Measurements from ENCODE around the gene PSAT1. TPM values are rescaled to one million over a fixed set of nuclear protein-coding genes. Genes with fewer than 3 reads are reported as not detected.
A peak's percentile ranks its signal among the peaks of the same experiment; 100 is the strongest.

Gene PSAT1
- total and polyA plus RNA-seq, 2 of the 13 experiments (the other 11 are each of a cell fraction or from before 2014, with no cell fraction given): 135 to 229 TPM

- Histone ChIP-seq H2AFZ (ENCODE audit: low read length) (no peak overlapping the region), H3K4me1 (ENCODE audit: insufficient read depth, low read length) (no peaks in the 10 kb centered on the region), H3K79me2 (ENCODE audit: insufficient read depth, low read length) (no peaks in the 10 kb centered on the region), H3K9me3 (ENCODE audit: low read length) (no peaks in the 10 kb centered on the region), H3K9ac (ENCODE audit: insufficient read depth, low read depth, low read length) (no peak overlapping the region), H4K20me1 (ENCODE audit: insufficient read depth, low read length) (no peaks in the 10 kb centered on the region), H3K4me2 (ENCODE audit: low read depth, low read length) (no peak overlapping the region), H3K36me3 (replicated peaks in 1 of 2; ENCODE audit: control insufficient read depth in 1 of 2, insufficient read depth in 2 of 2, low read length in 2 of 2) (no peaks in the 10 kb centered on the region), H3K4me3 (replicated peaks in 1 of 3; ENCODE audit: insufficient read depth in 1 of 3, low read depth in 2 of 3, low read length in 3 of 3) (no peak overlapping the region), H3K27ac (ENCODE audit: extremely low read length, insufficient read depth, low read length) (no peak overlapping the region), H3K27me3 (ENCODE audit: control insufficient read depth in 1 of 2, insufficient read depth in 2 of 2, low read length in 2 of 2) (no peaks in the 10 kb centered on the region)
- ATAC-seq (no peak), FAIRE-seq (no peak), DNase-seq (ENCODE audit: low spot score) (no peak)
- no TSS peak for BruUV-seq (replicated peaks)
- CTCF ChIA-PET (ENCODE audit: low intra/inter-chr PET ratio, low total read pairs): interaction anchor here (1.2 to 2.6 kb wide), 2 partner anchors 107 to 128 kb away, joined by 4 to 19 read pairs; no protein-coding TSS in a partner anchor
- in situ Hi-C loops (cut with HindIII; ENCODE audit: extremely low pct_ligation_motif_present, low pct_unique_long_range_greater_than_20kb) (loop anchor here (5.0 kb wide), 1 partner anchor 106 kb away; no protein-coding TSS in a partner anchor), intact Hi-C loops (cut with micrococcal nuclease; ENCODE audit: unreplicated experiment) (loop anchor here (5.0 to 10.0 kb wide), 2 partner anchors 36 to 337 kb away; no protein-coding TSS in a partner anchor)
- TF ChIP-seq NFE2L2 (IDR thresholded peaks at IDR 0.05; ENCODE audit: low read length) (peak; percentile 79), TAF1 (CRISPR knock-in tag; IDR thresholded peaks at IDR 0.05) (no peak)
- POLR2A ChIA-PET: interaction anchor here (2.4 kb wide), 1 partner anchor 71 kb away, joined by 7 read pairs; the partner anchor contains the start of gene PSAT1
- 91% methylated on average over 6 of the region's 6 CpGs for WGBS (ENCODE audit: low lambda C conversion rate)
Measured at GRCh38 chr9:78368236-78368635, 71.3 kb downstream of the PSAT1 start.

- Histone ChIP-seq H3K9me3 (ENCODE audit: low read length) (no peaks in the 10 kb centered on the region), H3K27me3 (ENCODE audit: control insufficient read depth in 1 of 2, insufficient read depth in 2 of 2, low read length in 2 of 2) (no peaks in the 10 kb centered on the region), H3K36me3 (replicated peaks in 1 of 2; ENCODE audit: control insufficient read depth in 1 of 2, insufficient read depth in 2 of 2, low read length in 2 of 2) (no peaks in the 10 kb centered on the region), H3K4me1 (ENCODE audit: insufficient read depth, low read length) (no peaks in the 10 kb centered on the region), H2AFZ (ENCODE audit: low read length) (no peak overlapping the region), H3K9ac (ENCODE audit: insufficient read depth, low read depth, low read length) (no peak overlapping the region), H4K20me1 (ENCODE audit: insufficient read depth, low read length) (no peaks in the 10 kb centered on the region), H3K4me3 (replicated peaks in 1 of 3; ENCODE audit: insufficient read depth in 1 of 3, low read depth in 2 of 3, low read length in 3 of 3) (no peak overlapping the region), H3K4me2 (ENCODE audit: low read depth, low read length) (no peak overlapping the region), H3K79me2 (ENCODE audit: insufficient read depth, low read length) (no peaks in the 10 kb centered on the region), H3K27ac (ENCODE audit: extremely low read length, insufficient read depth, low read length) (no peak overlapping the region)
- CTCF ChIA-PET (ENCODE audit: low intra/inter-chr PET ratio, low total read pairs): interaction anchor here (1.3 to 2.6 kb wide), 2 partner anchors 108 to 130 kb away, joined by 10 to 19 read pairs; no protein-coding TSS in a partner anchor
- POLR2A ChIA-PET: interaction anchor here (2.4 kb wide), 1 partner anchor 73 kb away, joined by 7 read pairs; the partner anchor contains the start of gene PSAT1
- DNase-seq (ENCODE audit: low spot score) (peak; percentile 60), ATAC-seq (peak; percentile 98), FAIRE-seq (peak; percentile 92)
- WGBS (ENCODE audit: low lambda C conversion rate): 33% methylated on average over 8 of the region's 8 CpGs
- intact Hi-C loops (cut with micrococcal nuclease; ENCODE audit: unreplicated experiment) (loop anchor here (1.0 to 10.0 kb wide), 4 partner anchors 37 to 335 kb away; no protein-coding TSS in a partner anchor), in situ Hi-C loops (cut with HindIII; ENCODE audit: extremely low pct_ligation_motif_present, low pct_unique_long_range_greater_than_20kb) (loop anchor here (5.0 kb wide), 1 partner anchor 107 kb away; no protein-coding TSS in a partner anchor)
- no TSS peak for BruUV-seq (replicated peaks)
- TF ChIP-seq ZNF557 (CRISPR knock-in tag; IDR thresholded peaks at IDR 0.05) (no peak), ZNF275 (CRISPR knock-in tag; IDR thresholded peaks at IDR 0.05; ENCODE audit: borderline replicate concordance) (no peak), ZNF678 (CRISPR knock-in tag; IDR thresholded peaks at IDR 0.05) (no peak), ZC3H13 (CRISPR knock-in tag; IDR thresholded peaks at IDR 0.05) (no peak), ZFP36 (IDR thresholded peaks at IDR 0.05; ENCODE audit: borderline replicate concordance, low read depth, low read length, partially characterized antibody) (peak; percentile 16), HNRNPLL (IDR thresholded peaks at IDR 0.05; ENCODE audit: low read depth, low read length, poor library complexity, severe bottlenecking) (no peak), PATZ1 (CRISPR knock-in tag; IDR thresholded peaks at IDR 0.05) (no peak), ZSCAN31 (CRISPR knock-in tag; IDR thresholded peaks at IDR 0.05; ENCODE audit: low read depth) (no peak), ZNF337 (CRISPR knock-in tag; IDR thresholded peaks at IDR 0.05; ENCODE audit: borderline replicate concordance, low read depth) (no peak), TFE3 (CRISPR knock-in tag; IDR thresholded peaks at IDR 0.05) (no peak), DR1 (CRISPR knock-in tag; IDR thresholded peaks at IDR 0.05) (no peak)
Measured at GRCh38 chr9:78369639-78370219, 72.8 kb downstream of the PSAT1 start.

Data from HepG2 (cell line).